Inferior parietal cortex (tissue), 1 donor: ENCODE measurements around the gene DDIT4.
"Not testable (repeated sequence)": the region's sequence is repeated elsewhere in the genome, so short reads cannot be mapped to it uniquely, and the experiment has no call there.

Experiments
- DNase-seq: peaks from one replicate; pipeline ENCODE4 v3.0.0-alpha.2; 2016; ENCODE audit errors: extremely low spot score

The DDIT4 gene

GRCh38 chr10:72273410-72274212, at the start of gene DDIT4:
TSS of gene DDIT4 (plus strand) at chr10:72273924. CDS start at chr10:72274217, 293 bp downstream.
- DNase-seq: peak; percentile 98

- DNase-seq: not testable (repeated sequence)
These were observed 49.5 kb upstream of the DDIT4 start for GRCh38 chr10:72224191-72224590.

DNA sequence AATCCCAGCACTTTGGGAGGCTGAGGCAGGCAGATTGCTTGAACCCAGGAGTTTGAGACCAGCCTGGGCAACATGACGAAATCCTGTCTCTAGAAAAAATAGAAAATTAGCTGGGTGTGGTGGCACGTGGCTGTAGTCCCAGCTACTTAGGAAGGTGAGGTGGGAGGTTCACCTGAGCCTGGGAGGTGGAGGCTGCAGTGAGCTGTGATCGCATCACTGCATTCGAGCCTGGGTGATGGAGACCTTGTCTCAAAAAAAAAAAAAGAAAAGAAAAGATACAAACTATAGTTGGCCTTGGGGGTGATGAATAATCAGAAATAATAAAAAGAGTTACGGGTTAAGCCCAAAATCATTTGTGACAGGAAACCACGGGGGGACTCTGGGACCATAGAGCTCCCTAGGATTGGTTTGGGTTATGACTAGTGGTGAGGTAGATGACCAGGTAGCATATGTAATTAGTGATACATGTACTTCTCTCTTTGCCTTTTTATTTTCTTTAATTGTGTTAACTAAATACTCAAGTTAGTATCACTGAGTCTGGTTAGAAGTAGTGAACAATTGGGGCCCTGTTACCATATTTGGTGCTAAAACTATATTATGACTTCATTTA, 47.2 kb upstream of the DDIT4 start:
- no peak for DNase-seq

- no peak for DNase-seq
These were observed 45.9 kb upstream of the DDIT4 start for GRCh38 chr10:72227826-72228225.

DNA sequence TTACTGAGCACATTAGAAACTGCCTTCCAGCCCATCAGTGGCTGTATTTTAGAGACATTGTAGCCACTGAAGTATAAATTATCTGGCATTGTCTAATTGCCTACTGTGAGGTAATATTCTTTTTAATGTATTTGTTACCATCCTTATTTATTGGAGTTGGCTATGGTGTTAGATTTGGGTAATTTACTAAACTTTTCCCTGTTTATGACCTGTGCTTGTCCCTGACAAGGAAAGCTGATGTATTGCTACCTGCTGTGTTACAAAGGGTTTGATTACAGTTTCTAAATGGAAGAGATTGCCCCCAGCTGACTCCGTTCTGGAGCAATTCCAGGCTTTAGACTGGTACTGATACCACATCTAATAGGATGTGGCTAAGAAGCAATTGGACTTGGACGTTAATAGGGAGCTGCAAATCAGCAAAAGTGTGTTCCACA, 45.4 kb upstream of the DDIT4 start:
- no peak for DNase-seq

DNA sequence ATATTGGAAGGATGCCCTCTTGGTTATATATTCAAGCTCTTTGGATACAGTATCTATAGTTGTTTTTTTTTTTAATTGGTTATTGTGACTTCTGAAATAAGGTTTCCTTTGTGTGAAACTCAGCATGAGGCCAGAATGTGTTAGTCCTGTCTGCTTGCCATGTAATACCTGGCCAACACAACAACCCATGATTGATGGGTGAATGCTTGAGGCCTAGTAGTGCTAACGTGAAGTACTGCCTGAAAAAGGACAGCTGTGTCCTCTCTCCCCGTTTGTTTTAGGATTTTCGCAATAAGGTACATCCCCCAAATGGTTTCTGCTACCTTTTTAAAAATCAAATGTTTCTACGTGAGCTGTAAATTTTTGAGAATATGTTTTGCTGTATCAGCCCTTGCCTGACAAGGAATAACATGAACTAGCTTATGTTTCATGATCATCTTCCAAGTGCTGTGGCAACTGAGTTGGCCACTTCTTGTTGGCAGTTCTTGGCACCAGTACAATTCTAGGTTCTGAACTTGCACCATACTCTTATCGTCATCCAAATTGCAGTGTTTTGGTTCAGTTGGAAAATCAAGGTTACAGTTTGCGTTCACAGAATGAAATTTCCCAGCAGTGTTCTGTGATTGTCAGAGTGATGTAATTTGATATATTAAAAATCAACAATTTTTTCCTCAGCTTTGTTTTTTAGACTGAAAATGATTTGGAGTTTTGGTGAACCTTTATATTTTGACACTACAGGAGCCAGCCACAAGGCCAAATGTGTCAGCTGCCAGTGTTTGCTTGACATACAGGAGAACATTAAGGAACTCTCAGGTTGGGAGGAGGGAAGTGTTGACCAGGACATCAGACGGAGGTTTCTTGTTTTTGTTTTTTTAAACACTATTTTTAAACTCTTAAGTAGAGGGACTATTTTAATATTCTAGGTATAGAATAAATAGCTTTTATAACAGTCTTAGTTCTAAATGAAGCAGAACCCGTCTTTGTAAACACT, 44.2 kb upstream of the DDIT4 start:
- no peak for DNase-seq

GRCh38 chr10:72233621-72234020, 40.1 kb upstream of the DDIT4 start:
- no peak for DNase-seq

GRCh38 chr10:72234560-72235095, 39.1 kb upstream of the DDIT4 start:
- no peak for DNase-seq

GRCh38 chr10:72235544-72236279, 38.0 kb upstream of the DDIT4 start:
- DNase-seq: no peak

GRCh38 chr10:72238392-72239175, 35.1 kb upstream of the DDIT4 start:
- DNase-seq: no peak

- DNase-seq: no peak
These were observed 34.3 kb upstream of the DDIT4 start for GRCh38 chr10:72239409-72239808.

DNA sequence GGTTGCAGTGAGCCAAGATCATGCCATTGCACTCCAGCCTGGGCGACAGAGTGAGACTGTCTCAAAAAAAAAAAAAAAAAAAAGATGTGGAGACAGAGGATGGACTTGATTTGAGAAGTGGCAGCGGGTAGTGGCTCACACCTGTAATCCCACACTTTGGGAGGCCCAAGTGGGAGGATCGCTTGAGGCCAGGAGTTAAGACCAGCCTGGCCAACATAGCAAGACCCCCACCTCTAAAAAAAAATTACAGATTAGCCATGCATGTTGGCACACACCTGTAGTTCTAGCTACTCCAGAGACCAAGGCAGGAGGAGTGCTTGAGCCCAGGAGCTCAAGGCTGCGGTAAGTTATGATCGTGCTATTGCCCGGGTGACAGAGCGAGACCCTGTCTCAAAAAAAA, 33.4 kb upstream of the DDIT4 start:
- DNase-seq: no peak

GRCh38 chr10:72241691-72242252, 32.0 kb upstream of the DDIT4 start:
- DNase-seq: no peak

- DNase-seq: no peak
These were observed 31.0 kb upstream of the DDIT4 start for GRCh38 chr10:72242675-72243074.

GRCh38 chr10:72243822-72244437, 29.8 kb upstream of the DDIT4 start:
- peak; percentile 60 for DNase-seq

DNA sequence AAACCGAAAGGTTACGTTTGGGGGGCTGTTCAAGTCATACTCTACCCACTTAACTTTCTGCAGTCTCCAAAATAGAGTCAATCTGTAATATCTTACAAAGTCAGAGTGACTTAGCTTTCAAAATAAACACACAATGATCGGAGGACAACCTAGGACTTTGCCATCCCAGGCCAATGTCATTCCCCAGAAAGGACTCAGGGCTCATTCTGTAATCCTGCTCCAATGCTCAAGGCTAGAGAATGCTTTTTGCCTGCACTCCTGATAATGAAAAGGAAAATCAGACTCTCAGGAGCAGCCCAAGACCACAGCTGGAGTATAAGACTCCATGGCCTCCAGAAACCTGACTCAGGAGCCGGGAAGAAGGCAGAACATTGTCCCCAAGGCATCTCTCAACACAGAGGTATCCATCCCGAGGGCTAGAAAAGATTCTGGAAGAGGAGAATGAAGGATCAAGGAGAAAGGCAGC, 29.1 kb upstream of the DDIT4 start:
- DNase-seq: no peak

DNA sequence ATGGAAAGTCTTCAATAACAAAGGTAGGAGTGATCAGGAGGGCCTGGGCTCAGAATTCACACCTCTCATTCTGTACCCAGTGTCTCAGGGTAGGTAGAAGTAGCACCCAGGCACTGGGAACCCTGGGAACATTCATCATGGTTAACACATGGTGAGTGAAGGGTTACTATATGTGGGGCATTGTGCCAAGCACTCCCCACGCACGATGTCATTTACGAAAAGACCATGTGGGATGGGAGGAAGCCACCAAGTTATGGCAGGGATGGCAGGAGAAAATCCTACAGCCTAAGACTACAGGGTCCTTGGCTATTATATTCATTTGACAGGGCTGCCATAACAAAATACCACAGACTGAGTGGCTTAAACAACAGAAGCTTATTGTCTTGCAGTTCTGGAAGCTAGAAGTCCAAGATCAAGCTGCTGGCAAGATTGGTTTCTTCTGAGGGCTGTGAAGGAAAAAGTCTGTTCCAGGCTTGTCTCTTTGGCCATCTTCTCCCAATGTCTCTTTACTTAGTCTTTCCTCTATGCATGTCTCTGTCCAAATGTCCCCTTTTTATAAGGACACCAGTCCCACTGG, 27.7 kb upstream of the DDIT4 start:
- DNase-seq: no peak

GRCh38 chr10:72248468-72249151, 25.1 kb upstream of the DDIT4 start:
- peak; percentile 79 for DNase-seq
